Epithelial cell of proximal tubule (primary cell): ENCODE results near the gene MYEF2. TPM values are rescaled to one million over a fixed set of nuclear protein-coding genes. Genes with fewer than 3 reads are reported as not detected.

Experiments used
- DNase-seq: peaks from one replicate; pipeline ENCODE4 v3.0.0-alpha.2; 2011; ENCODE audit warnings: low read depth
- H3K4me3 ChIP-seq: 2 replicates; pipeline ENCODE4 v1.5.1; 2011; ENCODE audit warnings: low read depth, mild to moderate bottlenecking, low read length
- total RNA-seq: library from RNA; depleted of rRNA; stranded (reverse); fragments of >200 nt; gene quantifications from 2 replicates; pipeline ENCODE4 v1.2.3, GENCODE V29; 2015
- TF ChIP-seq, protein P1 (sequence below): conservative IDR thresholded peaks from 2 replicates; pipeline ENCODE4 v1.5.1; 2012; ENCODE audit warnings: low read depth, mild to moderate bottlenecking, low read length

Gene MYEF2
- total RNA-seq, 1 donor from 2014 or later: 55.1 TPM

DNA sequence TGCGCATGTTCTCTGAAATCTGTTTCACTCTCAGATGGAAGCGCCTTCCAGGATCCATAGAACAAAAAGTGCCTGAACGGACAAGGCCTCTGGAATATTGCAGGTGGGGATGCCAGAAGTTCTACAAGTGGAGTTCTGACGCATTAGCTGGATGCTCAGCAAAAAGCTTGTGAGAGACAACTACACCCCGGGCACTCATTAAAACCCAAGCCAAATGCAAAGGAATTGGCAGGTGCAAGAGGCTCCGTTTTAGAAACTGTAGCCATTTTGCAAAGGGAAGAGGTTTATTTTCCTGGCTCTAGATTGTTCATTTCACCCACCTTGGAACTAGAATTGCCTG lies 92.5 kb downstream of the MYEF2 start:
- TF ChIP-seq, protein P1, sequence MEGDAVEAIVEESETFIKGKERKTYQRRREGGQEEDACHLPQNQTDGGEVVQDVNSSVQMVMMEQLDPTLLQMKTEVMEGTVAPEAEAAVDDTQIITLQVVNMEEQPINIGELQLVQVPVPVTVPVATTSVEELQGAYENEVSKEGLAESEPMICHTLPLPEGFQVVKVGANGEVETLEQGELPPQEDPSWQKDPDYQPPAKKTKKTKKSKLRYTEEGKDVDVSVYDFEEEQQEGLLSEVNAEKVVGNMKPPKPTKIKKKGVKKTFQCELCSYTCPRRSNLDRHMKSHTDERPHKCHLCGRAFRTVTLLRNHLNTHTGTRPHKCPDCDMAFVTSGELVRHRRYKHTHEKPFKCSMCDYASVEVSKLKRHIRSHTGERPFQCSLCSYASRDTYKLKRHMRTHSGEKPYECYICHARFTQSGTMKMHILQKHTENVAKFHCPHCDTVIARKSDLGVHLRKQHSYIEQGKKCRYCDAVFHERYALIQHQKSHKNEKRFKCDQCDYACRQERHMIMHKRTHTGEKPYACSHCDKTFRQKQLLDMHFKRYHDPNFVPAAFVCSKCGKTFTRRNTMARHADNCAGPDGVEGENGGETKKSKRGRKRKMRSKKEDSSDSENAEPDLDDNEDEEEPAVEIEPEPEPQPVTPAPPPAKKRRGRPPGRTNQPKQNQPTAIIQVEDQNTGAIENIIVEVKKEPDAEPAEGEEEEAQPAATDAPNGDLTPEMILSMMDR: no peak
- no peak for DNase-seq
- no peak overlapping the region for H3K4me3 ChIP-seq

DNA sequence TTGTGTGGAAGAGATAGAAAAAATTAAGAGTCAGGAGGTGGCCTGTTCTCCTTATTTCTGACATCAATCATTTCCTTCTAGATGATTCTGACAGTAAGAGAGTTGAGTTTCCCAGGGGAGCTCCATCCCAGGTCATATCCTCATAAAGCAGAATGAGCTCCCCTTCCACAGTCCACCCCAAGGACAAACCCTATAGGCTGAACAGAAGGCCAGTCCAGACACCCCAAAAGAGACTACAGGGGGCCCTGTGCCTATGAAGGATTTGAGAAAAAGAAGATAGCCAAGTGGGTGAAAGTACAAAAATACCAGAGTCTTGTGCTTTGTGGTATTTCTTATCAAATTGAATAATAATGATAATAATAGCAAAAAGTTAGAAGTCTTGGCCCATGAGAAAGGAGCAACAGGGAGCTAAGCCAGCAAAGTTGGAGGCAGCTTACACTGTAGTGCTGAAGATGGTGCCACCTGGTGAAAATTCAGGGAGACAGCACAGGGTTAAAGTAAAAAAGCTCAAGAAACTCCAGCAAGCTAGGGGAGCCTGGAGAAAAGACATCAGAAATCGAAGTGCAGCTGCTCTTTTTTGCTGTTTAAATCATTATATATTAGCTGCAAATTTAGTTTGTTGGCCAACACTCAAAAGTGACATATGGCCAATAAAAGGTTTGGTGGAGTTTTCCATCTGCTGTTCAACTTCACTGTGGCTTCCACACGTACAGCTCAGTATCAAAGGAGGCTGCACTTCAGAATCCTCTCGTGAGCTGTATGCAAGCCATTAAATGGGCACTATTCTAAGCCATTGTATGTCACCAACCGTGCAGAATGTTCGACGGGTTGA lies 93.1 kb downstream of the MYEF2 start:
- TF ChIP-seq, protein P1: peak; percentile 87
- DNase-seq: no peak
- no peak overlapping the region for H3K4me3 ChIP-seq

Other genes starting within 250 kb of the MYEF2 start
- not detected in 2 replicates for gene SLC24A5, start 57.3 kb downstream of the MYEF2 start, total RNA-seq
- not detected in 2 replicates for gene CTXN2, start 13.4 kb upstream of the MYEF2 start, total RNA-seq
- 0.06 TPM in 1 of 2 replicates, not detected in the other for gene SLC12A1, start 28.0 kb upstream of the MYEF2 start, total RNA-seq
- gene DUT, start 153.1 kb upstream of the MYEF2 start, total RNA-seq: 158 and 168 TPM in 2 replicates